NB4 (cell line): ENCODE results near the gene SAP25.
A peak's percentile ranks its signal among the peaks of the same experiment; 100 is the strongest.
"Not testable (repeated sequence)": the region's sequence is repeated elsewhere in the genome, so short reads cannot be mapped to it uniquely, and the experiment has no call there.

Experiments
- DNase-seq: peaks from one replicate; pipeline ENCODE4 v3.0.0; 2010; ENCODE audit warnings: low read depth
- H3K4me3 ChIP-seq: one replicate; pipeline ENCODE4 v1.5.1; 2011; ENCODE audit warnings: mild to moderate bottlenecking, low read depth, low read length, moderate library complexity
- MYC ChIP-seq: IDR thresholded peaks from 2 replicates; pipeline ENCODE4 v1.6.1; 2011; ENCODE audit warnings: low read depth, low read length
- POLR2A ChIP-seq: IDR thresholded peaks from 2 replicates; pipeline ENCODE4 v1.6.1; 2011; ENCODE audit warnings: mild to moderate bottlenecking; ENCODE audit not compliant: insufficient read length; ENCODE audit errors: extremely low read depth
- TF ChIP-seq, protein P1 (sequence below): IDR thresholded peaks from one replicate; pipeline ENCODE4 v1.5.1; 2012; ENCODE audit warnings: low read depth, low read length
- TF ChIP-seq, protein P2 (sequence below): IDR thresholded peaks from 2 replicates; pipeline ENCODE4 v1.6.1; 2011; ENCODE audit warnings: low read depth, low read length

Gene SAP25

DNA sequence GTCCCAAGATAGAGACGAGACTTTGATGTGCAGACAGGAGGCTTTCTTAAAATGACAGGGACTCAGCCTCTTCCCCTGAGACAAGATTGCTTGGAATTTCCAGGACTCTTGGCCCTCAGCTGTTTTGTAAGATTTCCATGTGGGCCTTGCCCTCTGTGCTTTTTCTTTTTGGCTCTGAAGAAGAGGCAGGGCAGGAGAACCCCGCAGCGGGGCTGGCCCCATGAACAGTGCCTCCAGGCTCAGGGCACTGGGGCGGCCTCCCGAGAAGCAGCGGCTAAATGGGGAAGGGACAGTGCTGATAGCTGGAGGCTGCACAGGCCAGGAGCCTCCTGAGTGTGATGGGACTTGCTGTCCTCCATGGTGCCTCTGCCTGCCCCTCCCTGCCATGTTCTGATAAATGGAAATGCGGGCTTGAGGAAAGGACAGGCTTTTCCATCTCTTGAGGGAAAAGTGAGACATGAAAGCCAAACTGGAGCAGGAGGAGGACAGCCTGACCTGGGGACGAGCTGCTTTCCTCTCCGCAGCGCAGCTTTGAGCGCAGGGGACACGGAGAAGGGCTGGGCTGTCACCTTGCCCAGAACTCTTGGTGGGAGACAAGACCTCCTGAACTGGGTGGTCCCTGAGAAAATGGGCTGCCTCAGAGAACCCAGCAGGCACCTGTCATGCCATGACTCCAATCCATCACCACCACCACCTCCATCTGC is 12.1 kb downstream of the SAP25 start:
- DNase-seq, result no peak
- H3K4me3 ChIP-seq, result no peak overlapping the region
- TF ChIP-seq POLR2A (no peak), MYC (no peak)
- TF ChIP-seq, protein P1, sequence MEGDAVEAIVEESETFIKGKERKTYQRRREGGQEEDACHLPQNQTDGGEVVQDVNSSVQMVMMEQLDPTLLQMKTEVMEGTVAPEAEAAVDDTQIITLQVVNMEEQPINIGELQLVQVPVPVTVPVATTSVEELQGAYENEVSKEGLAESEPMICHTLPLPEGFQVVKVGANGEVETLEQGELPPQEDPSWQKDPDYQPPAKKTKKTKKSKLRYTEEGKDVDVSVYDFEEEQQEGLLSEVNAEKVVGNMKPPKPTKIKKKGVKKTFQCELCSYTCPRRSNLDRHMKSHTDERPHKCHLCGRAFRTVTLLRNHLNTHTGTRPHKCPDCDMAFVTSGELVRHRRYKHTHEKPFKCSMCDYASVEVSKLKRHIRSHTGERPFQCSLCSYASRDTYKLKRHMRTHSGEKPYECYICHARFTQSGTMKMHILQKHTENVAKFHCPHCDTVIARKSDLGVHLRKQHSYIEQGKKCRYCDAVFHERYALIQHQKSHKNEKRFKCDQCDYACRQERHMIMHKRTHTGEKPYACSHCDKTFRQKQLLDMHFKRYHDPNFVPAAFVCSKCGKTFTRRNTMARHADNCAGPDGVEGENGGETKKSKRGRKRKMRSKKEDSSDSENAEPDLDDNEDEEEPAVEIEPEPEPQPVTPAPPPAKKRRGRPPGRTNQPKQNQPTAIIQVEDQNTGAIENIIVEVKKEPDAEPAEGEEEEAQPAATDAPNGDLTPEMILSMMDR, result no peak
- TF ChIP-seq, protein P2, sequence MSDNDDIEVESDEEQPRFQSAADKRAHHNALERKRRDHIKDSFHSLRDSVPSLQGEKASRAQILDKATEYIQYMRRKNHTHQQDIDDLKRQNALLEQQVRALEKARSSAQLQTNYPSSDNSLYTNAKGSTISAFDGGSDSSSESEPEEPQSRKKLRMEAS, result no peak

DNA sequence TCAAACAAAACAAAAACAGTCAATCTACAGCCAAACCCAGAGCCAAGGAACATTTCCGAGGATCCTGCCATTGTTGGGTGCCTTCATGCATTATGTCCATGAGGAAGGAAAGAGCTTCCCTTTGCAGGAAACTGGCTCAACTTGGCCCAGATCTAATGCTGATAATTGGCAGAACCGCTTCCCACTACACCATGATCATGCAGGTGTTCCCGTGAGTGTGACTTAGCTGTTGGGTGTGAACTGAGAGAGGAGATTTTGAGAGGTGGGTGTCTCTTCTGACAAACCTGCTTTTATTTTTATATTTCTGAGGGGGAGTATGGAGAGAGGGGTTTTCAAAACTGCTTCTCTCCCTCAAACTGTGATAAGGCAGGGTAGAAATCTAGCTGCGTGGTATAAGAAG is 14.6 kb downstream of the SAP25 start:
- no peak for DNase-seq
- H3K4me3 ChIP-seq, result no peak overlapping the region
- TF ChIP-seq, protein P1, result no peak

DNA sequence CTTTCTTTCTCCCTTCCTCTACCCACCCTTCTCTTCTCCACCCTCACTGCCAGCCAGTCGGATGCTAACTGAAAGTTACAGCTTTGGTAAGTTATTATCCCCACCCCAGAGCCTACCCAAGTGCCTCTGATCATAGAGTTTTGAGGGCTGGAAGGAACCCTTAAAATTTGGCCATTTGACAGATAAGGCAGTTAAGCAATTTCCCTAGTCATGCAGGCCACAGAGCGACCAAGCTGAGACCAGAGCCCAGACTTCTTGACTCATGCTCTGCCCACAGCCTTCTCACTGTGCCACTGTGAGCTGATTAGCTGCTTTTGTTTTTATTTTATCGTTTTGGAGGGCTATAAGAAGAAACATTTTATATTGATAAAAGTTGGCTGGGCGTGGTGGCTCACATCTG is 17.2 kb downstream of the SAP25 start:
- no peak for TF ChIP-seq POLR2A
- TF ChIP-seq MYC, result peak; percentile 47; the same call in 1 of the 2 replicates
- TF ChIP-seq, protein P1, result no peak
- TF ChIP-seq, protein P2, result peak; percentile 41; the same call in 1 of the 2 replicates
- H3K4me3 ChIP-seq, result no peak overlapping the region
- DNase-seq, result peak; percentile 72

DNA sequence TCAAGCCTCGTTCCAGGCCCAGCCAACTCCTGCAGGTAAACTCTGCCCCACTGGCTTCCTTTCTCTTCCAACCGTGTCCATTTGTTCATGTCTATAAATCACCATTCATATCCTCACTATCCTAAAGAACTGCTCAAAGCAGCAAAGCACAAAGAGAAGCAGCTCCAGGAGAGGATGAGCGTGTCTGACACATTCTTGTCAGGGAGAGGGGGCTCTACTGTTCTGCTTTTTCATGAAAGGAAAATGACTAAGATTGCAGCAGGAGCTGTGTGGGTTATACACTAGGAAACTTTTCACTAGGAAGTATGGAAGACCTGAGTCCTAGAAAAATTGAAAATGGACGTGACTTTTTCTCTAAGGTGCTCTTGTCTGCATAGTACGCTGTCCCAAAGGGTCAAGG is 18.0 kb downstream of the SAP25 start:
- DNase-seq, result no peak
- no peak overlapping the region for H3K4me3 ChIP-seq
- TF ChIP-seq POLR2A (no peak), MYC (no peak)
- TF ChIP-seq, protein P2, result no peak
- TF ChIP-seq, protein P1, result no peak

DNA sequence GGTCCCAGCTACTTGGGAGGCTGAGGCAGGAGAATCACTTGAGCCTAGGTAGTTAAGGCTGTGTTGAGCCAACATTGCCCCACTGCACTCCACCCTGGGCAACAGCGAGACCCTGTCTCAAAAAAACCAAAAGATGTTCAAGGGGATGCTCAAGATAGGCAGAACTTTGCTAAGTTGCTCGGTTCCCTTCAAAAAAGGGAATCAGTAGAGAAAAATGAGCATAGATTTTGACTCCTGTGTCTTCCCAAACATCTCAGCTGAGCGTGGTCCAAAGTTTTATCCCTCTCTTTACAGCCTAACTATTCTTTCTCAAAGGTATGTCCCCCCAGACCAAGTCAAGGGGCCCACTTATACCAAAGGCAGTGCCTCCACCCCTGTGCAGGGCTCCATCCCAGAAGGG is 20.7 kb downstream of the SAP25 start:
- H3K4me3 ChIP-seq, result no peak overlapping the region
- TF ChIP-seq MYC (no peak), POLR2A (no peak)
- TF ChIP-seq, protein P2, result no peak
- TF ChIP-seq, protein P1, result no peak
- DNase-seq, result no peak

DNA sequence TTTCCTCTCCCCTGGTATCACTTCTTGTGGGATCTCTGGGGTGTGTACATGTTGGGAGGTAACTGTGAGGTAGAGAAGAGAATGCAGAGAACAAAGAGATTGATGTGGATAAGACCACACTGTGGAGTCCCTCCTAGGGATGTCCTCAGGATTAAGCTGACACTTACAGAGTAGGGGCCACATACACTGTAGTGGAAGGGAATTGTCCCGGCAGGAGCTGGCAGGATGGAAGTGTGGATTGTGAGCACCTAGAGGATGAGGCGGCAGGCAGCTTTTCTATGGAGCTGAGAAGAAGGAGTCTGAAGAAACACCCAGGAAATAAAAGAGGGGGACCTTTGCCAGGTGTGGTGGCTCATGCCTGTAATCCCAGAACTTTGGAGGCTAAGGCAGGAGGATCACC is 21.2 kb downstream of the SAP25 start:
- TF ChIP-seq, protein P1, result no peak
- TF ChIP-seq POLR2A (no peak), MYC (no peak)
- TF ChIP-seq, protein P2, result no peak
- no peak overlapping the region for H3K4me3 ChIP-seq

DNA sequence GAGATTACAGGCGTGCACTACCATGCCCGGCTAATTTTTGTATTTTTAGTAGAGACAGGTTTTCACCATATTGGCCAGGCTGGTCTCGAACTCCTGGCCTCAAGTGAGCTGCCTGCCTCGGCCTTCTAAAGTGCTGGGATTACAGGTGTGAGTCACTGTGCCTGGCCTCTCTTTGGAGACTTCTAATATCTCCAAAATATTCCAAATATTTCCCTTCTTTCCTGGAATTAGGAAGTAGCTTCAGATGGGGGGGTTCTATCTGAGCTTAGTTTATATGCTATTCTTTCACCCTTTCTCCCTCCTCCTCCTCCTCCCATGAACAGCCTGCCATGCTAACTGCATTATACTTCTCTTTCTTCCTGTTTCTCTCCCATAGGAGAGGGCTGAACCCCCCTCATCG is 25.3 kb downstream of the SAP25 start:
- not testable (repeated sequence) for DNase-seq, H3K4me3 ChIP-seq

More for the DNA sequence above, 21.2 kb downstream of the SAP25 start:
- no peak for DNase-seq
